ENCODE measurements around the gene CCNY.

DNA sequence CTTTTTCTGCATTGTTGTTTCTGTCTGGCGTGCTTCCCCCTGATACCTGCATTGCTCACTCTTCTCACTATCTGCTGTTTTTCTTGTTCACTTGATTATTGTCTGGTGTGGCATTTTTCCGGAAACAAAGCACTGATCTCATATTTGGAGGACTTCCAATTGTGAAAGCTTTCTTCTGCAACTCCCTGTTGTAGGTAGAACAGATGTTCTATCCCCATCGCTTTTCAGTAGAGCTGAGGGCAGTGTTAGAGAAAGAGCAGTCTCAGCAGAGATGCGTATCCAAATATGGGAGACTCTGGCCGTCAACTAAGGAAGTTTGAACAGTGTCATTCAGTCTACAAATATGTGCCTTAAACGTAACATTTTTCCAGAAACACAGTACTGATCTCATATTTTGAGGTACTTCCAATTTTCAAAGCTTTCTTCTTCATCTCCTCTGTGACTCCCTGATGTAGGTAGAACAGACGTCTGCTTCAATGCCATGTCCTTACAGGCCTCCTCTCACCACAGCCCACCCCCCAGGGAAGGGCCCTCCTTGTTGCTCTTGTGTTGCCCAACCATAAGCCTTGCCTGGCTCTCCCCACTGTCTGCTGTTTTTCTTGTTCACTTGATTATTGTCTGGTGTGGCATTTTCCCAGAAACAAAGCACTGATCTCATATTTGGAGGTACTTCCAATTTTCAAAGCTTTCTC, 241.8 kb downstream of the CCNY start:
- TF ChIP-seq RFX5 (IDR thresholded peaks at IDR 0.05) (no peak), CTCF (IDR thresholded peaks at IDR 0.05) (no peak), ESRRA (IDR thresholded peaks at IDR 0.05; ENCODE audit: borderline replicate concordance, low read length) (no peak), NFE2L2 (conservative IDR thresholded peaks at IDR 0.05; ENCODE audit: low read length) (no peak), EP300 (IDR thresholded peaks at IDR 0.05) (no peak), POLR2A (IDR thresholded peaks at IDR 0.05; ENCODE audit: low read length) (no peak), RAD21 (conservative IDR thresholded peaks at IDR 0.05 in 1 of 2, IDR thresholded peaks at IDR 0.05 in 1 of 2) (no peak), CEBPB (IDR thresholded peaks at IDR 0.05) (no peak), FOSL2 (IDR thresholded peaks at IDR 0.05) (no peak), FOSL2 (CRISPR knock-in tag; IDR thresholded peaks at IDR 0.05) (no peak), MYC (IDR thresholded peaks at IDR 0.05; ENCODE audit: borderline replicate concordance, low read length) (no peak), HOXB13 (CRISPR knock-in tag; IDR thresholded peaks at IDR 0.05; ENCODE audit: low read depth) (no peak)
- TF ChIP-seq, protein P1, sequence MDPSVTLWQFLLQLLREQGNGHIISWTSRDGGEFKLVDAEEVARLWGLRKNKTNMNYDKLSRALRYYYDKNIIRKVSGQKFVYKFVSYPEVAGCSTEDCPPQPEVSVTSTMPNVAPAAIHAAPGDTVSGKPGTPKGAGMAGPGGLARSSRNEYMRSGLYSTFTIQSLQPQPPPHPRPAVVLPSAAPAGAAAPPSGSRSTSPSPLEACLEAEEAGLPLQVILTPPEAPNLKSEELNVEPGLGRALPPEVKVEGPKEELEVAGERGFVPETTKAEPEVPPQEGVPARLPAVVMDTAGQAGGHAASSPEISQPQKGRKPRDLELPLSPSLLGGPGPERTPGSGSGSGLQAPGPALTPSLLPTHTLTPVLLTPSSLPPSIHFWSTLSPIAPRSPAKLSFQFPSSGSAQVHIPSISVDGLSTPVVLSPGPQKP (IDR thresholded peaks at IDR 0.05; ENCODE audit: low read depth, low read length), result no peak
- TF ChIP-seq, protein P2, sequence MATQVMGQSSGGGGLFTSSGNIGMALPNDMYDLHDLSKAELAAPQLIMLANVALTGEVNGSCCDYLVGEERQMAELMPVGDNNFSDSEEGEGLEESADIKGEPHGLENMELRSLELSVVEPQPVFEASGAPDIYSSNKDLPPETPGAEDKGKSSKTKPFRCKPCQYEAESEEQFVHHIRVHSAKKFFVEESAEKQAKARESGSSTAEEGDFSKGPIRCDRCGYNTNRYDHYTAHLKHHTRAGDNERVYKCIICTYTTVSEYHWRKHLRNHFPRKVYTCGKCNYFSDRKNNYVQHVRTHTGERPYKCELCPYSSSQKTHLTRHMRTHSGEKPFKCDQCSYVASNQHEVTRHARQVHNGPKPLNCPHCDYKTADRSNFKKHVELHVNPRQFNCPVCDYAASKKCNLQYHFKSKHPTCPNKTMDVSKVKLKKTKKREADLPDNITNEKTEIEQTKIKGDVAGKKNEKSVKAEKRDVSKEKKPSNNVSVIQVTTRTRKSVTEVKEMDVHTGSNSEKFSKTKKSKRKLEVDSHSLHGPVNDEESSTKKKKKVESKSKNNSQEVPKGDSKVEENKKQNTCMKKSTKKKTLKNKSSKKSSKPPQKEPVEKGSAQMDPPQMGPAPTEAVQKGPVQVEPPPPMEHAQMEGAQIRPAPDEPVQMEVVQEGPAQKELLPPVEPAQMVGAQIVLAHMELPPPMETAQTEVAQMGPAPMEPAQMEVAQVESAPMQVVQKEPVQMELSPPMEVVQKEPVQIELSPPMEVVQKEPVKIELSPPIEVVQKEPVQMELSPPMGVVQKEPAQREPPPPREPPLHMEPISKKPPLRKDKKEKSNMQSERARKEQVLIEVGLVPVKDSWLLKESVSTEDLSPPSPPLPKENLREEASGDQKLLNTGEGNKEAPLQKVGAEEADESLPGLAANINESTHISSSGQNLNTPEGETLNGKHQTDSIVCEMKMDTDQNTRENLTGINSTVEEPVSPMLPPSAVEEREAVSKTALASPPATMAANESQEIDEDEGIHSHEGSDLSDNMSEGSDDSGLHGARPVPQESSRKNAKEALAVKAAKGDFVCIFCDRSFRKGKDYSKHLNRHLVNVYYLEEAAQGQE (IDR thresholded peaks at IDR 0.05), result no peak
